OCI-LY1 (cell line): Measurements from ENCODE around the gene PELO.

Experiments
- EZH2 ChIP-seq: fragments of 200-600 bp; sonication (generic), shearing (Covaris generic); IDR thresholded peaks from 2 replicates; pipeline ENCODE4 v1.8.0; 2017; ENCODE audit warnings: borderline replicate concordance, mixed run types, mild to moderate bottlenecking, antibody characterized with exemption, low read length, moderate library complexity, mixed read lengths
- TF ChIP-seq, protein P1 (sequence below): fragments of 200-600 bp; sonication (generic), shearing (Covaris generic); IDR thresholded peaks from 2 replicates; pipeline ENCODE4 v1.5.1; 2017; ENCODE audit warnings: mild to moderate bottlenecking, antibody characterized with exemption, low read length, moderate library complexity, mixed read lengths

DNA sequence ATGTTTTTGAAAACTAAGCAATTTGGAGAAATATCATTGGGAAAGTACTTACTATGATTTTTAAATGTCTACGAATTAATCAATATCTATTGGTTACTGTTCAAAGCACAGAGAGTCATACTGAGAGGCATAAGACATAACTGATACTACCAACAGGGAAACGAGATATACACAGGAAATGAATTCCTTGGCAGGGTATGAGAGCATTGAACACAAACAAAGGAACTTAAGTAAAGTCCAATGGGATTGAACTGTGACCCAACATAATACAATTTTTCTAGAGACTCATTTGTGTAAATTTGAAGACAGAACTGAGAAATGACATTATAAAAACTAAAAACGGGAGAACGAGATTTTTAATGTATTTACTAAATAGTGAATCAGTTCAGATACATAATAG is 1.3 kb upstream of the PELO start:
- TF ChIP-seq, protein P1, sequence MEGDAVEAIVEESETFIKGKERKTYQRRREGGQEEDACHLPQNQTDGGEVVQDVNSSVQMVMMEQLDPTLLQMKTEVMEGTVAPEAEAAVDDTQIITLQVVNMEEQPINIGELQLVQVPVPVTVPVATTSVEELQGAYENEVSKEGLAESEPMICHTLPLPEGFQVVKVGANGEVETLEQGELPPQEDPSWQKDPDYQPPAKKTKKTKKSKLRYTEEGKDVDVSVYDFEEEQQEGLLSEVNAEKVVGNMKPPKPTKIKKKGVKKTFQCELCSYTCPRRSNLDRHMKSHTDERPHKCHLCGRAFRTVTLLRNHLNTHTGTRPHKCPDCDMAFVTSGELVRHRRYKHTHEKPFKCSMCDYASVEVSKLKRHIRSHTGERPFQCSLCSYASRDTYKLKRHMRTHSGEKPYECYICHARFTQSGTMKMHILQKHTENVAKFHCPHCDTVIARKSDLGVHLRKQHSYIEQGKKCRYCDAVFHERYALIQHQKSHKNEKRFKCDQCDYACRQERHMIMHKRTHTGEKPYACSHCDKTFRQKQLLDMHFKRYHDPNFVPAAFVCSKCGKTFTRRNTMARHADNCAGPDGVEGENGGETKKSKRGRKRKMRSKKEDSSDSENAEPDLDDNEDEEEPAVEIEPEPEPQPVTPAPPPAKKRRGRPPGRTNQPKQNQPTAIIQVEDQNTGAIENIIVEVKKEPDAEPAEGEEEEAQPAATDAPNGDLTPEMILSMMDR = no peak
- TF ChIP-seq EZH2 = no peak
